TTC549 (cell line): Measurements from ENCODE around the gene COQ4.

Experiments used
- FAIRE-seq: peaks from 2 replicates; lab custom pipeline; 2012; peaks lifted over from hg19 to GRCh38; lab: Jason Lieb, UNC

COQ4 gene

DNA sequence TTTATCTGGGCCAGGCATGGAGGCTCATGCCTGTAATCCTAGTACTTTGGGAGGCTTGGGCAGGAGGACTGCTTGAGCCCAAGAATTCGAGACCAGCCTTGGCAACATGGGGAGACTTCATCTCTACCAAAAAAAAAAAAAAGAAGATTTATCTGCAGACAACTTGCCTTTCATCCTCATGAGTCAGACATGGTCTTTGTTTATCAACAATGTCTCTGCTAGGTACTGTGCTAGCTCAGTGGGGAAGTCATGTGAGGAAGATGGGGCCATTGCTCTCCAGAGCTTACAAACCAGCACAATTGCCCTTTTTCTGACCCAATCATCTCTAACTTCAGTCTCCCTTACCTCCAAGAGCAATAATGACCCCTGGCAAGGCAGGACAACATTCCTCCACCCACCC lies 50.1 kb downstream of the COQ4 start:
- no peak for FAIRE-seq

DNA sequence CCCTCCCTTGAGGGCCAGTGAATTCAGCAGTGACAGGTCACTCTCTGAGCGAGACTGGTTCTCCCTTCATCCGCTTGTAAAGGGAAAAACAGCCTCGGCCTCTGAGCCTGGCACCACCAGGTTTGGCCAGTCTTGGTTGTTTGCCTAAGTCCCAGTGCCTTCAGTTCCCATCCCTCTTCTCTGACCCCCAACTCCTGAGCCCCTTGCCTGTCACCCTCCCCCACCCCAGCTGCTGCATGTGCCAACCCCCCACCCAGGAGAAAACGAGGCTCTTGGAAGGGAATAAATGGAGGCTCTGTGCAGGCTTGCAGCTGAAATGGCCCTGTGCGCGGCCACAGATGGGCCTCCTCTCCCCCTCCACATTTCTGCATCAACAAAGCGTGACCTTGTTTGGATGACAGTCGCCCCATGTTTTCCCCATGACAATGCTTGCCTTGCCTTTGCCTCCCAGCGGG lies 51.6 kb downstream of the COQ4 start:
- FAIRE-seq = no peak

DNA sequence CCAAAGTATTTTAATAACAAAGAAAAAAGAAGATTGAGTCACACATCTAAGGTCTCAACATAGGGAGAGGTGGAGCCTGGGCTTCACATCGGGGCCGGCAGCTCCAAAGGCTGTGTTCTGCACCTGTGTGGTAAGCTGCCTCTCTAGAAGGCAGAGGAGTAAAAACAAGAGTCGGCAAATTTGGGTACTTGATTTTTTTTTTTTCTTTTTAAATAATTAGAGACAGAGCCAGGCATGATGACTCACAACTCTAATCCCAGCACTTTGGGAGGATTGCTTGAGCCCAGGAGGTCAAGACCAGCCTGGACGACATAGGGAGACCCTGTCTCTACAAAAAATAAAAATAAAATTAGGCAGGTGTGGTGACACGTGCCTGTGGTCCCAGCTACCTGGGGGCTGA lies 53.2 kb downstream of the COQ4 start:
- no peak for FAIRE-seq

DNA sequence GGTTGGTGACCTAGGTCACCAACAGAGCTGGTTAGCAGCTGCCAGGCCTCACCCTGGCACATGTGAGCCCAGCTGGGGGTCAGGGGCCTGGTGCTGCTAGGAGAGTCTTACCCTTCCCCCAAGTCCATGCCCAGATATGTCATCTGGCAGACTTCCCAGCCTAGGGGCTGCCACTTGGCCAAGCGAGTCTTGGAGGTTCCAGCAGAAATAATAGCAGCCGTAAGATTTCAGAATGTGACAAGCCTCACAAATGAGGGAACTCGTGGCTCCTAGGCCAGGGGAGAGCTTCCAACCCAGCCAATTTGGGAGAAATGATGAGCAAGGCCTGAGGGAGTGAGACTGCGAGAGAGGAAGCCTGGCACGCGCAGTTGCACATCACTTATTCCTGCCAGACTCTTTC lies 59.6 kb downstream of the COQ4 start:
- FAIRE-seq = no peak

DNA sequence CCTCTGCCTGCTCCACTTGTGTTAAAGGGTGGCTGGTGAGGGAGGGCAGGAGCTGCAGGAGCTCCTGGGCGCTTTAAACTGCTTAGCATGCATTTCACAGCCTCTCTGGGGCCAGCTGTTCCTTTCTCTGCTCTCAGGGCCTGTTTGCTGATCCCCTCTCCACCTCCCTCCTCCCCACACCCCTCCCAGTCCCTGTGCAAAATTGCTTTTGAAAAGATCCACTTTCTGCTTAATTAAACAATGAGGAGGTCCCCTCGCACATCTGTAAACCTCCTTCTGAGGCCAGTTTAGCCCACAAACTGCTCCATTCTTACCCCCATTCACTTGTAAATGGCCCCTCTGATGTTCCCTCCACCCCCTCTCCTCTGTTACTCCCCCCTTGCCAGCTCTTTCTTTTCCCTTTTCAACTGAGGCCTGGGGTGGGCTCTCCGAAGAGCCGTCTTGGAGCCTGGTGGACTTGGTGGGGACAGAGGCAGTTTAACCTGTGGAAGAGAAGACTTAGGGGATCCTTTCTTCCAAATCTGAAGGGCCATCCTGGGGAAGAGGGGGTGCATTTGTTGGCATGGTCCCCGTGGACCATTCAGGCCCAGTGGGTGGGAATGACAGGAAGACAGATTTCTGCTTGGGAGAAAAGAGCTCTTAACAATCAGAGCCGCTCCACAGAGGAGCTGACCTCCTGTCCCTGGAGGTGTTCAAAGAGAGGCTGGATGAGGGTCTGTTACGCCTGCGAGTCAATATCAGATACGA lies 60.5 kb downstream of the COQ4 start:
- no peak for FAIRE-seq
